ENCODE data around the gene BAIAP2L2. TPM values are rescaled to one million over a fixed set of nuclear protein-coding genes. Genes with fewer than 3 reads are reported as not detected.
A peak's percentile ranks its signal among the peaks of the same experiment; 100 is the strongest.

BAIAP2L2 gene
- polyA plus RNA-seq, 1 experiment = 1.3 TPM

DNA sequence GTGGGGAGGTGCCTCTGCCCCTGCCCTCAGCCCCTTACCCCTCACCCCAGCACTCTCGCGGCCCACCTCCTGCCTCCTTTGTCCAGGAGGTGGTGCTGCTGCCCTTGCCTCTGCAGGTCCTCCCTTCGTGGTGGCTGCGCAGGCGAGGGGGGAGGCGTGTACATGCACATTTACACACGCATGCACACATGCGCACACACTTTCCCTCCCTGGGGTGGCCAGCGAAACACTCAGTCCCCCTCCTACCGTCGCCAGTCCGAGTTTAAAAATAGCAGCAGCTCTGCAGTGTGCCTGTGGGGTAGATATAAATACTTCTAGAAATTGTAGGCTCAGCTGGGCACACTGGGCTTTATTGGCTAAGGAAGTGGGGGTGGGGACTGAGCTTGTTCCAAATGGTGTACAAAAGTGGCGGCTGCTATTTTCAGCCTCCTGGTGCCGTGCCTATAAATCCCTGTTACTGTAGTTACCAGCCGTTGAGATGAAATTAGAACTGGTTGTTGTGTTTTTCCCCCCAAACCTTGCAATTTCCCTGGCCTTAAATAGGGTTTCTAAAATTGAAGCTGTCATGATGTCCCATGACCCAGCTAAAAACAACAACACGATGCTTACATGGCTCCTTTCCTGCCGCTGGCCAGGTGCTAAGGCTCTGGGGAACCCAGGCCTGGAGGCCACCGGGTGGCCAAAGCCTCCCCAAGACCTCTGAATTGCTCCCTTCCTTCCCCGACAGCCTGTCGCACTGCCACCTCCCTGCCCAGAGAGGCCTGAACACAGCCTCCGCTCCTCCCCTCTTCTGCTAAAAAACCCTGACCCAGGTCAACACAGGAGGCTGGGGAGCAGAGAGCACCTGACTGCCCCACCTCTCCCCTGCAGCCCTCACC is 40.9 kb downstream of the BAIAP2L2 start:
- no peak for DNase-seq (ENCODE audit: low read depth)
- ChIA-PET CTCF (interaction anchor here (0.6 to 2.8 kb wide), 17 partner anchors 11 to 783 kb away, joined by 3 to 14 read pairs (median 3); partner anchors contain the start of genes KDELR3, PICK1 and SLC16A8), POLR2A (no interaction called here)
- TF ChIP-seq, protein P1, sequence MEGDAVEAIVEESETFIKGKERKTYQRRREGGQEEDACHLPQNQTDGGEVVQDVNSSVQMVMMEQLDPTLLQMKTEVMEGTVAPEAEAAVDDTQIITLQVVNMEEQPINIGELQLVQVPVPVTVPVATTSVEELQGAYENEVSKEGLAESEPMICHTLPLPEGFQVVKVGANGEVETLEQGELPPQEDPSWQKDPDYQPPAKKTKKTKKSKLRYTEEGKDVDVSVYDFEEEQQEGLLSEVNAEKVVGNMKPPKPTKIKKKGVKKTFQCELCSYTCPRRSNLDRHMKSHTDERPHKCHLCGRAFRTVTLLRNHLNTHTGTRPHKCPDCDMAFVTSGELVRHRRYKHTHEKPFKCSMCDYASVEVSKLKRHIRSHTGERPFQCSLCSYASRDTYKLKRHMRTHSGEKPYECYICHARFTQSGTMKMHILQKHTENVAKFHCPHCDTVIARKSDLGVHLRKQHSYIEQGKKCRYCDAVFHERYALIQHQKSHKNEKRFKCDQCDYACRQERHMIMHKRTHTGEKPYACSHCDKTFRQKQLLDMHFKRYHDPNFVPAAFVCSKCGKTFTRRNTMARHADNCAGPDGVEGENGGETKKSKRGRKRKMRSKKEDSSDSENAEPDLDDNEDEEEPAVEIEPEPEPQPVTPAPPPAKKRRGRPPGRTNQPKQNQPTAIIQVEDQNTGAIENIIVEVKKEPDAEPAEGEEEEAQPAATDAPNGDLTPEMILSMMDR (IDR thresholded peaks at IDR 0.05; ENCODE audit: insufficient read depth, low read depth, low read length) = peak; percentile 75
- Histone ChIP-seq H3K4me3 (ENCODE audit: low read depth, low read length) (no peak overlapping the region), H3K36me3 (ENCODE audit: control insufficient read depth, insufficient read depth, low read length) (peaks cover 24% of the 10 kb centered on the region), H3K27me3 (ENCODE audit: control insufficient read depth, insufficient read depth, low read length) (no peaks in the 10 kb centered on the region)

DNA sequence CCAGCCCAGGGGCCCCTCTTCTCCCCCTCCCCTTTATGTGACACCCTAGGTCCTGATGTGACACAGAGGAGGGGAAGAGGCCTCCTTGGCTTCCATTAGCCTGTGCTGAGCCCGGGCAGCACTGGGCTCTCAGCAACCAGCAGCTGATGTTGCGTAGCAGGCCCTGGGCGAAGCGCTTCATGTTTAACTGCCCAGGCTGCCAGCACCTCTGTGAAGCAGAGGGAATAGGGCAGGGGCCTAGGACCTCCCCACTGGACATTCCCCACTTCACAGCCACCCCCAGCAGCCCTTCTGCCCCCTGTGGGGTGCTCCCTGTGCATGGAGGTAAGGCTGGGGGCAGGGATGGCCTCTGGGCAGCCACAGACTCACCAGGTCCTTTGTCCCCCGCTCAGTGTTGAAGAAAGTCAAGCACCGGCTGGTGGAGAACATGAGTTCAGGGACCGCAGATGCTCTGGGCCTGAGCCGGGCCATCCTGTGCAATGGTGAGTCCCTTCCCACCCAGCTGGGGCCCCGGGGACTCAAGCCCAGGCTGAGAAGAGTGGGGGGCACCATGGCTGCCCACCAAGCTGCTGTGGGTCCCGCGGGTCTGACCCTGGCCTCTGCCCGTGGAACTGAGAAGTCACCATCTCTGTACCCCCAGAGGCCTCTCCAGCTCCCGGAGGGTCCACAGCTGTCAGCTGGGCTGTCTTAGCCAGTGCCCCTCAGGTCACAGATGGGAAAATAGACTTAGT is 41.7 kb downstream of the BAIAP2L2 start:
- DNase-seq (ENCODE audit: low read depth) = no peak
- POLR2A ChIA-PET = no interaction called here
- TF ChIP-seq, protein P1 (IDR thresholded peaks at IDR 0.05; ENCODE audit: insufficient read depth, low read depth, low read length) = no peak
- Histone ChIP-seq H3K4me3 (ENCODE audit: low read depth, low read length) (no peak overlapping the region), H3K36me3 (ENCODE audit: control insufficient read depth, insufficient read depth, low read length) (peaks cover 24% of the 10 kb centered on the region), H3K27me3 (ENCODE audit: control insufficient read depth, insufficient read depth, low read length) (no peaks in the 10 kb centered on the region)
- CTCF ChIA-PET = interaction anchor here (0.9 to 2.8 kb wide), 12 partner anchors 10 to 503 kb away, joined by 3 to 14 read pairs (median 4); partner anchors contain the start of genes PICK1 and SLC16A8

DNA sequence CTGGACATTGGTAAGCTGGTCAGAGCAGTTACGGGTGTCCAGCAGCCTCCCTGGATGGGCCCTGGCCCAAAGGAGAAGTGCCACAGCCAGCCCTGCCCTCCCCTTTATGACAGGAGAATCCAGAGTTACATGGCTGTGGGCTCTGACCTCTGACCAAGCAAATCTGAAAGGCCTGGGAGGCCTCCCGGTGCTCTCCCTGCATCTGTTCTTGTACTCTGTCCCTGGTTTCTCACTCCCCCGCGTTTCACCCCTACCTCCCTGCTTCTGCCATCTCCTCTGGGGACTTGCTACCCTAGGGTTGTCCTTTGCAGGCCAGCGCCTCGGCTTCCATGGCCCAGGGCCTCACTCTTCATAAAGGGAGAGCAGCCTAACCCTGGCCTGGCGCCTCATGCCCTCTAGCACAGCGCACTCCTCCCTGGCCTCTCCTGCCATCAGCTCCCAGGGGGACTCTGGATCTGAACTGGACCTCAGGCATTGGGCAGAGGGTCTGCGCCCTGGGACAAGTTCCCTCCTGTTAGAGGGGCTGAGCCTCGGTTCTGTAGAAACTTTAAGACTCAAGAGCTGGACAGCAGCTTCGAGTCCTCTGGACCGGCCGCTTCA is 42.6 kb downstream of the BAIAP2L2 start:
- TF ChIP-seq, protein P1 (IDR thresholded peaks at IDR 0.05; ENCODE audit: insufficient read depth, low read depth, low read length) = no peak
- DNase-seq (ENCODE audit: low read depth) = no peak
- Histone ChIP-seq H3K27me3 (ENCODE audit: control insufficient read depth, insufficient read depth, low read length) (no peaks in the 10 kb centered on the region), H3K4me3 (ENCODE audit: low read depth, low read length) (no peak overlapping the region), H3K36me3 (ENCODE audit: control insufficient read depth, insufficient read depth, low read length) (peaks cover 18% of the 10 kb centered on the region)
- CTCF ChIA-PET = interaction anchor here (0.9 to 2.8 kb wide), 6 partner anchors 11 to 504 kb away, joined by 4 to 14 read pairs (median 8); partner anchors contain the start of gene PICK1
- POLR2A ChIA-PET = no interaction called here

DNA sequence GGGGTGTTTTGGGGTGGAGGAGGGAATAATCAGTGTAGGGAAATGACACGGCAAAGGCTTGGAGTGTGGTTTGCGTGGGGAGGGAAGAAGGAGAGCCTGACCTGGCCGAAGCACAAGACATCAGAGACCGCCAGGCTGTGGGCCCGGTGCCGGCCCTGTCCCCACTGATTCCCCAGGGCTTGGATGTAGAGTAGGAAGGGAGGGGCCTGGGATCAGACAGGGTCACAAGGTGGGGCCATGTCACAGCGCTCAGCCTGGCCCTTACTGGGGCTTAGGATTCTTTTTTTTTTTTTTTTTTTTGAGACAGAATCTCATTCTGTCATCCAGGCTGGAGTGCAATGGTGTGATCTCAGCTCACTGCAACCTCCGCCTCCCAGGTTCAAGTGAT is 43.5 kb downstream of the BAIAP2L2 start:
- TF ChIP-seq, protein P1 (IDR thresholded peaks at IDR 0.05; ENCODE audit: insufficient read depth, low read depth, low read length) = no peak
- ChIA-PET CTCF (no interaction called here), POLR2A (no interaction called here)

More for the DNA sequence above, 43.5 kb downstream of the BAIAP2L2 start:
- Histone ChIP-seq H3K4me3 (ENCODE audit: low read depth, low read length) (no peak overlapping the region), H3K27me3 (ENCODE audit: control insufficient read depth, insufficient read depth, low read length) (no peaks in the 10 kb centered on the region), H3K36me3 (ENCODE audit: control insufficient read depth, insufficient read depth, low read length) (peaks cover 16% of the 10 kb centered on the region)
- DNase-seq (ENCODE audit: low read depth) = no peak

Measured in BJ (cell line).